Caco-2 (cell line): ENCODE measurements around the gene TAS1R3. TPM values are rescaled to one million over a fixed set of nuclear protein-coding genes. Genes with fewer than 3 reads are reported as not detected.
A peak's percentile ranks its signal among the peaks of the same experiment; 100 is the strongest.

ENCODE experiments used
- BruUV-seq: library from RNA; stranded (reverse); fragments of 400-500 nt; replicated peaks from 2 replicates; lab custom pipeline; 2021; lab: Mats Ljungman, UMichigan
- CTCF ChIA-PET: fragments of 300-600 bp; sonication (Branson Sonifier 250); formaldehyde crosslinking; loops from one replicate; lab custom pipeline; 2022; ENCODE audit warnings: antibody characterized with exemption; lab: Charles Lee
- POLR2A ChIA-PET: fragments of 300-600 bp; sonication (Branson Sonifier 250); formaldehyde crosslinking; loops from one replicate; lab custom pipeline; 2022; ENCODE audit warnings: antibody characterized with exemption; lab: Charles Lee
- DNase-seq, 2 experiments: peaks; one replicate each; pipeline versions ENCODE4 v3.0.0 to v3.0.0-alpha.2; 2020 to 2022
- H3K27me3 ChIP-seq: replicated peaks from 2 replicates; pipeline ENCODE4 v1.6.0; 2011; ENCODE audit warnings: low read length; ENCODE audit not compliant: control insufficient read depth, insufficient read depth
- H3K36me3 ChIP-seq: 2 replicates; pipeline ENCODE4 v1.5.1; 2011; ENCODE audit warnings: low read length; ENCODE audit not compliant: control insufficient read depth, insufficient read depth
- H3K4me1 ChIP-seq: fragments of 250-450 bp; sonication (Bioruptor Pico); 2 replicates; pipeline ENCODE4 v1.5.1; 2020; ENCODE audit warnings: mild to moderate bottlenecking
- H3K4me3 ChIP-seq: 2 replicates; pipeline ENCODE4 v1.5.1; 2011; ENCODE audit warnings: low read depth, mild to moderate bottlenecking, control low read depth, low read length
- H3K9me3 ChIP-seq: fragments of 250-450 bp; sonication (Bioruptor Pico); 2 replicates; pipeline ENCODE4 v1.5.1; 2020; ENCODE audit warnings: mild to moderate bottlenecking, moderate library complexity
- H3K27ac Mint-ChIP-seq: one replicate; pipeline ENCODE4 v1.8.0; 2022; ENCODE audit warnings: mixed read lengths; ENCODE audit not compliant: unreplicated experiment
- H3K27me3 Mint-ChIP-seq: one replicate; pipeline ENCODE4 v1.8.0; 2022; ENCODE audit warnings: mixed read lengths; ENCODE audit not compliant: insufficient read depth, unreplicated experiment
- H3K36me3 Mint-ChIP-seq: one replicate; pipeline ENCODE4 v1.8.0; 2022; ENCODE audit warnings: mild to moderate bottlenecking, mixed read lengths; ENCODE audit not compliant: insufficient read depth, unreplicated experiment
- H3K4me1 Mint-ChIP-seq: one replicate; pipeline ENCODE4 v1.8.0; 2022; ENCODE audit warnings: low read depth, mixed read lengths; ENCODE audit not compliant: unreplicated experiment
- H3K4me3 Mint-ChIP-seq: one replicate; pipeline ENCODE4 v1.8.0; 2022; ENCODE audit warnings: mild to moderate bottlenecking, moderate library complexity, mixed read lengths; ENCODE audit not compliant: unreplicated experiment
- H3K9me3 Mint-ChIP-seq: one replicate; pipeline ENCODE4 v1.8.0; 2022; ENCODE audit warnings: mixed read lengths; ENCODE audit not compliant: unreplicated experiment
- intact Hi-C: fragments of 100-400 bp; cut with micrococcal nuclease; formaldehyde crosslinking; loops from one replicate; pipeline ENCODE4 v1.10.0; 2022; ENCODE audit not compliant: unreplicated experiment
- total RNA-seq: library from RNA; stranded (reverse); gene quantifications from 2 replicates; pipeline ENCODE4 v1.2.3, GENCODE V29; 2022
- TF ChIP-seq, protein P1 (sequence below), 2 experiments: fragments of 200-600 bp in 1 of 2; IDR thresholded peaks; 1 replicate in 1 of 2; 2 replicates in 1 of 2; pipeline versions ENCODE4 v1.5.1 to v1.8.0; 2011 to 2022; ENCODE audit warnings: antibody characterized with exemption in 1 of 2, control low read depth in 1 of 2, inconsistent platforms in 1 of 2, low read depth in 1 of 2, low read length in 1 of 2, mild to moderate bottlenecking in 1 of 2, moderate library complexity in 1 of 2; ENCODE audit not compliant: insufficient read depth in 1 of 2, severe bottlenecking in 1 of 2, unreplicated experiment in 1 of 2

The TAS1R3 gene
- total RNA-seq, 1 experiment from 2014 or later = 0.29 TPM

DNA sequence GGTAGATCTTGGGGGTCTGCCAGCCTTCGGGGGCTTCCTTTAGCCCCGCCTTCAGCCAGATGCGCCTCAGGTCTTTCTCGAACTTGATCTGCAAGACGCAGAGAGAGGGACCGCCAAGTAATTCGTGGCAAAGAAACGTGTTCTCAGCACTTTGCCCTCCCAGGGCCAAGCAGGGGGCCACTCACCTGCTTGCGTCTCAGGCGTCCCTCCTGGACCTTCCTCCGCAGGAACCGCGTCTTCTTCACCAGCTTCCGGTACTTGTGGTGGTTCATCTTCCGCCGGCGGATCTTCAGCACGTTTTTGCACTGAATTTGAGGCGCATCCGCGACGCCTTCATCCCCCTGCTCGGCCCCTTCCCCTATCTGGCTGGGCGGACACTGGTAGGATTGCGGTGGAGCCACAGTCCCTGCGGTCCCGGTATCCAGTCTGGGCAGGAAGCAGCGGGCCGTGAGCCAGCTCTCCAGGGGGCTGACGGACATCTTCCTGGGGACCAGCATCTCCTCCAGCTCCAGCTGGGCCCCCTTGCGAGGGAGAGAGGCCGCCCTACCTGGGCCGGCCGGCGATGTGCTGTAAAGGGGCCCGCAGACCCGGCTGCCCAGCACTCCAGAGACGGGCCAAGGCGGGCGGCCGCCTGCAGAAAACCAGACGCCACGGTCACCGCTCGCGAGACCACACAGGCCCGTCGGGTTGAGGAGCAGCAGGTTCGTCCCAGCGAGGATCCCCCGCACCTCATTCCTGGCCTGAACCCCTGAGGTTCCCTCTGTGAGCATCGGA is 42.9 kb downstream of the TAS1R3 start:
- H3K36me3 ChIP-seq = no peaks in the 10 kb centered on the region
- TF ChIP-seq, protein P1, sequence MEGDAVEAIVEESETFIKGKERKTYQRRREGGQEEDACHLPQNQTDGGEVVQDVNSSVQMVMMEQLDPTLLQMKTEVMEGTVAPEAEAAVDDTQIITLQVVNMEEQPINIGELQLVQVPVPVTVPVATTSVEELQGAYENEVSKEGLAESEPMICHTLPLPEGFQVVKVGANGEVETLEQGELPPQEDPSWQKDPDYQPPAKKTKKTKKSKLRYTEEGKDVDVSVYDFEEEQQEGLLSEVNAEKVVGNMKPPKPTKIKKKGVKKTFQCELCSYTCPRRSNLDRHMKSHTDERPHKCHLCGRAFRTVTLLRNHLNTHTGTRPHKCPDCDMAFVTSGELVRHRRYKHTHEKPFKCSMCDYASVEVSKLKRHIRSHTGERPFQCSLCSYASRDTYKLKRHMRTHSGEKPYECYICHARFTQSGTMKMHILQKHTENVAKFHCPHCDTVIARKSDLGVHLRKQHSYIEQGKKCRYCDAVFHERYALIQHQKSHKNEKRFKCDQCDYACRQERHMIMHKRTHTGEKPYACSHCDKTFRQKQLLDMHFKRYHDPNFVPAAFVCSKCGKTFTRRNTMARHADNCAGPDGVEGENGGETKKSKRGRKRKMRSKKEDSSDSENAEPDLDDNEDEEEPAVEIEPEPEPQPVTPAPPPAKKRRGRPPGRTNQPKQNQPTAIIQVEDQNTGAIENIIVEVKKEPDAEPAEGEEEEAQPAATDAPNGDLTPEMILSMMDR (IDR thresholded peaks at IDR 0.05; ENCODE audit: insufficient read depth in 1 of 2, low read depth in 1 of 2, low read length in 1 of 2, severe bottlenecking in 1 of 2, unreplicated experiment in 1 of 2) = no peak
- no peaks in the 10 kb centered on the region for H3K9me3 ChIP-seq
- ChIA-PET CTCF (no interaction called here), POLR2A (interaction anchor here (1.1 kb wide), 1 partner anchor 49 kb away, joined by 3 read pairs; no protein-coding TSS in a partner anchor)
- no peak for DNase-seq
- BruUV-seq = TSS peak; percentile 88
- H3K27me3 ChIP-seq = no peaks in the 10 kb centered on the region
- Mint-ChIP-seq H3K4me3 (peak overlapping the region; percentile 85), H3K36me3 (peaks cover 16% of the 10 kb centered on the region), H3K9me3 (no peaks in the 10 kb centered on the region), H3K27ac (peak overlapping the region; percentile 93), H3K4me1 (no peaks in the 10 kb centered on the region), H3K27me3 (no peaks in the 10 kb centered on the region)
- peaks cover 6% of the 10 kb centered on the region for H3K4me1 ChIP-seq
- H3K4me3 ChIP-seq = peak overlapping the region; percentile 84
- intact Hi-C loops = no loop called here

DNA sequence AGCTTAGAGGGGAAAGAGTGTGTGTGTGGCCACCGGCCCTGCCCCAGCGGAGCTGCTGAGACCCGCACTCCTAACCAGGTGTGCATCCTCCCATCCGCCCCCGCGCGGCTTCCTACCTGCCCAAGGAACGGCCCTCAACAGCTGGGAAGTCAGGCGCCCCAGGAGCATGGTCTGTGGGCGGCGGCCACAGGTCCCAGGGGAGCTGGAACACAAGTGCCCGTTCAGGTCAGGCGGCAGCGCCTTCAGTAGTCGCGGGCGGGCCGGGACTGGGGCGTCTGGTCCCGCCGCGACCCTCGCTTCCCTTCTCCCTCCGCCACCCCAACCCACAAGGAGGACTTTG is 43.5 kb downstream of the TAS1R3 start:
- intact Hi-C loops = no loop called here

More for the DNA sequence above, 43.5 kb downstream of the TAS1R3 start:
- no peak for DNase-seq
- ChIA-PET POLR2A (interaction anchor here (0.9 to 1.2 kb wide), 2 partner anchors 25 to 240 kb away, joined by 6 to 16 read pairs; partner anchors contain the start of gene CCNL2), CTCF (interaction anchor here (1.0 kb wide), 1 partner anchor 171 kb away, joined by 6 read pairs; no protein-coding TSS in a partner anchor)
- H3K27ac Mint-ChIP-seq = peak overlapping the region; percentile 93
- no TSS peak for BruUV-seq
- TF ChIP-seq, protein P1 (IDR thresholded peaks at IDR 0.05; ENCODE audit: insufficient read depth in 1 of 2, low read depth in 1 of 2, low read length in 1 of 2, severe bottlenecking in 1 of 2, unreplicated experiment in 1 of 2) = no peak
- H3K4me3 ChIP-seq = peak overlapping the region; percentile 84
- peak overlapping the region; percentile 85 for H3K4me3 Mint-ChIP-seq
- H3K9me3 Mint-ChIP-seq = no peaks in the 10 kb centered on the region
- no peaks in the 10 kb centered on the region for H3K9me3 ChIP-seq
- H3K36me3 ChIP-seq = no peaks in the 10 kb centered on the region
- peaks cover 6% of the 10 kb centered on the region for H3K4me1 ChIP-seq
- no peaks in the 10 kb centered on the region for H3K27me3 Mint-ChIP-seq
- no peaks in the 10 kb centered on the region for H3K27me3 ChIP-seq
- peaks cover 16% of the 10 kb centered on the region for H3K36me3 Mint-ChIP-seq
- no peaks in the 10 kb centered on the region for H3K4me1 Mint-ChIP-seq
